Measurements from ENCODE around the gene MAG. TPM values are rescaled to one million over a fixed set of nuclear protein-coding genes. Genes with fewer than 3 reads are reported as not detected.

Gene MAG
- total and polyA plus RNA-seq, 9 of the 15 experiments (the other 6 are each of a cell fraction or from before 2014, with no cell fraction given), result 0.11 to 10.0 (median 1.6) TPM

DNA sequence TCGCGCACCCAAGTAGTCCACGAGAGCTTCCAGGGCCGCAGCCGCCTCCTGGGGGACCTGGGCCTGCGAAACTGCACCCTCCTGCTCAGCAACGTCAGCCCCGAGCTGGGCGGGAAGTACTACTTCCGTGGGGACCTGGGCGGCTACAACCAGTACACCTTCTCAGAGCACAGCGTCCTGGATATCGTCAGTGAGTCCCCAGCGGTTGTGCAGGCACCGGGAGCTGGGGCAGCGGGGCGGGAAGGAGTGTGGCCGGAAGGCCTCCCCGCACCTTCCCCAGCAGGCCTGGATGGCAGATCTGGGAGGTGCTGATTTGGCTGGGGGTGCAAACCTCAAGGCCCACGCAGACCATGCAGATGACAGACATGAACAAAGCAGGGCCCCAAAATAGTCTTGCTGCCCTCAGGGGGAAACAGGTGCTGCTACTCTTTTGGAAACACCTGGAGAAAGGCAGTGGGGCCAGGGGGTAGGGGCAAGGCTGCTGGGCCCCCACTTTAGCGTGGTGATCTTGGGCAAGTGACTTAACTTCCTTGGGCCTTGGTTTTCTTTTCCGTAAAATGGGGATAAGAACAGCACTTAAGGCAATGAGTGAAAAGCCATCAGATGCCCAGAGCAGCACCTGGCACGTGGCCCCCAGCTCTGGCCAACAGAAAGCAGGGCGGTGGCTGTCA is 4.0 kb downstream of the MAG start (continued):
- TF ChIP-seq, protein P1, sequence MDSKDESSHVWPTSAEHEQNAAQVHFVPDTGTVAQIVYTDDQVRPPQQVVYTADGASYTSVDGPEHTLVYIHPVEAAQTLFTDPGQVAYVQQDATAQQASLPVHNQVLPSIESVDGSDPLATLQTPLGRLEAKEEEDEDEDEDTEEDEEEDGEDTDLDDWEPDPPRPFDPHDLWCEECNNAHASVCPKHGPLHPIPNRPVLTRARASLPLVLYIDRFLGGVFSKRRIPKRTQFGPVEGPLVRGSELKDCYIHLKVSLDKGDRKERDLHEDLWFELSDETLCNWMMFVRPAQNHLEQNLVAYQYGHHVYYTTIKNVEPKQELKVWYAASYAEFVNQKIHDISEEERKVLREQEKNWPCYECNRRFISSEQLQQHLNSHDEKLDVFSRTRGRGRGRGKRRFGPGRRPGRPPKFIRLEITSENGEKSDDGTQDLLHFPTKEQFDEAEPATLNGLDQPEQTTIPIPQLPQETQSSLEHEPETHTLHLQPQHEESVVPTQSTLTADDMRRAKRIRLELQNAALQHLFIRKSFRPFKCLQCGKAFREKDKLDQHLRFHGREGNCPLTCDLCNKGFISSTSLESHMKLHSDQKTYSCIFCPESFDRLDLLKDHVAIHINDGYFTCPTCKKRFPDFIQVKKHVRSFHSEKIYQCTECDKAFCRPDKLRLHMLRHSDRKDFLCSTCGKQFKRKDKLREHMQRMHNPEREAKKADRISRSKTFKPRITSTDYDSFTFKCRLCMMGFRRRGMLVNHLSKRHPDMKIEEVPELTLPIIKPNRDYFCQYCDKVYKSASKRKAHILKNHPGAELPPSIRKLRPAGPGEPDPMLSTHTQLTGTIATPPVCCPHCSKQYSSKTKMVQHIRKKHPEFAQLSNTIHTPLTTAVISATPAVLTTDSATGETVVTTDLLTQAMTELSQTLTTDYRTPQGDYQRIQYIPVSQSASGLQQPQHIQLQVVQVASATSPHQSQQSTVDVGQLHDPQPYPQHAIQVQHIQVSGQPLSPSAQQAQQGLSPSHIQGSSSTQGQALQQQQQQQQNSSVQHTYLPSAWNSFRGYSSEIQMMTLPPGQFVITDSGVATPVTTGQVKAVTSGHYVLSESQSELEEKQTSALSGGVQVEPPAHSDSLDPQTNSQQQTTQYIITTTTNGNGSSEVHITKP (IDR thresholded peaks at IDR 0.05; ENCODE audit: partially characterized antibody), result peak; percentile 30
- TF ChIP-seq BRD9 (IDR thresholded peaks at IDR 0.05; ENCODE audit: low read depth, partially characterized antibody) (no peak), PHB2 (IDR thresholded peaks at IDR 0.05; ENCODE audit: low read depth) (no peak), SIX5 (IDR thresholded peaks at IDR 0.05; ENCODE audit: borderline replicate concordance in 1 of 2, insufficient read depth in 1 of 2, low read depth in 1 of 2, low read length in 2 of 2) (no peak), CSDE1 (IDR thresholded peaks at IDR 0.05) (no peak), GATAD2A (IDR thresholded peaks at IDR 0.05) (no peak), ZNF146 (CRISPR knock-in tag; IDR thresholded peaks at IDR 0.05; ENCODE audit: unreplicated experiment) (no peak), FIP1L1 (IDR thresholded peaks at IDR 0.05; ENCODE audit: low read depth, low read length, poor library complexity, severe bottlenecking) (no peak), RBM15 (IDR thresholded peaks at IDR 0.05; ENCODE audit: insufficient read depth, low read length) (no peak), COPS2 (conservative IDR thresholded peaks at IDR 0.05) (no peak), RBFOX2 (IDR thresholded peaks at IDR 0.05; ENCODE audit: low read depth, low read length) (peak; percentile 47; the same call in 1 of the 2 replicates), CBX2 (IDR thresholded peaks at IDR 0.05; ENCODE audit: insufficient read depth, low read length, poor library complexity, severe bottlenecking) (no peak)

Measured in K562 (cell line).